Muscle layer of colon (tissue), 2 donors: ENCODE results near the gene STX19.

ENCODE experiments used
- H3K27ac ChIP-seq: one replicate; pipeline ENCODE4 v1.7.0; 2013; ENCODE audit warnings: low read depth, mild to moderate bottlenecking, low read length, moderate library complexity
- H3K27me3 ChIP-seq, 2 donors: one replicate each; pipeline ENCODE4 v1.7.0; 2013; ENCODE audit warnings: low read length in 2 of 2, mild to moderate bottlenecking in 2 of 2; ENCODE audit not compliant: insufficient read depth in 2 of 2, control insufficient read depth in 1 of 2
- H3K36me3 ChIP-seq: one replicate; pipeline ENCODE4 v1.7.0; 2013; ENCODE audit warnings: mild to moderate bottlenecking, low read length; ENCODE audit not compliant: insufficient read depth
- H3K4me1 ChIP-seq: one replicate; pipeline ENCODE4 v1.7.0; 2013; ENCODE audit warnings: mild to moderate bottlenecking, low read length; ENCODE audit not compliant: insufficient read depth
- H3K4me3 ChIP-seq, 2 donors: one replicate each; pipeline ENCODE4 v1.7.0; 2013; ENCODE audit warnings: low read length in 2 of 2, low read depth in 1 of 2, mild to moderate bottlenecking in 1 of 2, moderate library complexity in 1 of 2
- H3K9ac ChIP-seq: one replicate; pipeline ENCODE4 v1.7.0; 2013; ENCODE audit warnings: low read length
- H3K9me3 ChIP-seq: one replicate; pipeline ENCODE4 v1.7.0; 2013; ENCODE audit warnings: mild to moderate bottlenecking, low read length
- donor health status: abdominal sarcoma.
- donor health status: Adenocarcinoma of cecum.

Gene STX19, protein sequence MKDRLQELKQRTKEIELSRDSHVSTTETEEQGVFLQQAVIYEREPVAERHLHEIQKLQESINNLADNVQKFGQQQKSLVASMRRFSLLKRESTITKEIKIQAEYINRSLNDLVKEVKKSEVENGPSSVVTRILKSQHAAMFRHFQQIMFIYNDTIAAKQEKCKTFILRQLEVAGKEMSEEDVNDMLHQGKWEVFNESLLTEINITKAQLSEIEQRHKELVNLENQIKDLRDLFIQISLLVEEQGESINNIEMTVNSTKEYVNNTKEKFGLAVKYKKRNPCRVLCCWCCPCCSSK

GRCh38 chr3:94028093-94028837, at the start of gene STX19:
STX19 (minus strand) TSS chr3:94028597; CDS start chr3:94015269, 13,328 bp downstream.
- H3K9ac ChIP-seq, result no peak within 1 kb of the TSS
- no peaks in the 10 kb centered on the region for H3K9me3 ChIP-seq
- H3K4me1 ChIP-seq, result no peaks in the 10 kb centered on the region
- no peak within 1 kb of the TSS for H3K4me3 ChIP-seq
- no peaks in the 10 kb centered on the region for H3K27me3 ChIP-seq
- H3K27ac ChIP-seq, result no peak within 1 kb of the TSS
- H3K36me3 ChIP-seq, result no peaks in the 10 kb centered on the region

- Histone ChIP-seq H3K27ac (no peak overlapping the region), H3K9ac (no peak overlapping the region), H3K9me3 (no peaks in the 10 kb centered on the region), H3K36me3 (peaks cover 13% of the 10 kb centered on the region), H3K27me3 (no peaks in the 10 kb centered on the region), H3K4me3 (no peak overlapping the region), H3K4me1 (no peaks in the 10 kb centered on the region)
Measured at GRCh38 chr3:94076055-94076454, 47.7 kb upstream of the STX19 start.

GRCh38 chr3:94071713-94072284, 43.4 kb upstream of the STX19 start:
- H3K27me3 ChIP-seq, result no peaks in the 10 kb centered on the region
- no peak overlapping the region for H3K27ac ChIP-seq
- H3K4me1 ChIP-seq, result peaks cover 5% of the 10 kb centered on the region
- no peak overlapping the region for H3K9ac ChIP-seq
- H3K4me3 ChIP-seq, result no peak overlapping the region
- peaks cover 16% of the 10 kb centered on the region for H3K36me3 ChIP-seq
- no peaks in the 10 kb centered on the region for H3K9me3 ChIP-seq

DNA sequence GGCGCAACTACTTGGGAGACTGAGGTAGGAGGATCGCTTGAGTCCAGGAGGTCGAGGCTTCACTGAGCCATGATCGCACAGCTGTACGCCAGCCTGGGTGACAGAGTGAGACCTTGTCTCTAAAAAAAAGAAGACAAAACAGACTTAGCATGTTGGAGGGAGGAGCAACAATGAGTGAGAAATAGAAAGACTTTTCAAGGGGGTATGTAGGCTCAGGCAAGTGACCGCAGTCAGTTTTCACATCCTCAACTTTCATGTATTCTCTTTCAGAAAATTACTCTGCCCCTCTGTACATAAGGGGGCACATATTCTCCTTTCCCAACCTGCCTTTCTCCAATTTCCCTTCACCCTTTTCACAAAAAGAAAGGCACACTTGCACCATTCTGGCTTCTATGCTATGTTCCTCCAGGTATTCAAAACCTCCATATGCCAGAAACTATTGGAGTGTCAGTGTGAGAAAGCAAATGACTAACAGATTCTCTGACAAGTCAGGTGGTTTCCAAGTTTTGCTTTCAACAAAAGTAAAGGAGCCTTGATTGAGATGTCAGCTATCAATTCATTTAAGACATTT, 42.0 kb upstream of the STX19 start:
- no peaks in the 10 kb centered on the region for H3K27me3 ChIP-seq
- H3K4me3 ChIP-seq, result no peak overlapping the region
- peaks cover 12% of the 10 kb centered on the region for H3K36me3 ChIP-seq
- no peak overlapping the region for H3K27ac ChIP-seq
- no peaks in the 10 kb centered on the region for H3K9me3 ChIP-seq
- H3K9ac ChIP-seq, result no peak overlapping the region
- peaks cover 5% of the 10 kb centered on the region for H3K4me1 ChIP-seq

DNA sequence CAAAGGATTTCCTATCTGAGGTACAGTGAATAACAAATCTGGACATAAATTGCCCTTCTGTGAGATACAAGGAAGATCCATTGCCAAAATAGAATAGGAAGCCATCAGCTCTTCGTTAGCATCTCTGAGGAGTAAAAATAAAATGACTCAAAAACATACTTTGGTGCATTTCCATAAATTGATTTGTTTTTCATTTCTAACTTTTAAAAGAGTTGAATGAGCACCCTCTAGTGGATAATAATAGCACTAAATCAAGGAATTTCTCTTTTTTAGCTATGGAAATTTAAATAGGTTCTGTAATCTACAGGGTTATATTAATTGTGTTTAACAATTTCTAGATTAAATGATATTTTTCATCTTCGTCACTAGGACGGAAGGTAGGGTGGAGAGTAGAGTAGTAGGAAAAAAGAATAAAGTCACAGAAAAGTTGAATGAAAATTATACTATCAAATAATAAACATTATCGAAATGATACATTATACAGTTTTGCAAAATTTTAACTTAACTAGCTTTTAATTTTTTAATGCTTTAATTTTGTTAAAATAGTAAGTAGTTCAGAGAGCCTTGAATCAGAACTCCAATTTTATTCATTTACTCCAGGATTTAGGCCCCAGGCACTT, 40.9 kb upstream of the STX19 start:
- H3K9me3 ChIP-seq, result no peaks in the 10 kb centered on the region
- H3K4me1 ChIP-seq, result peaks cover 7% of the 10 kb centered on the region
- H3K9ac ChIP-seq, result no peak overlapping the region
- H3K36me3 ChIP-seq, result peaks cover 12% of the 10 kb centered on the region
- no peak overlapping the region for H3K4me3 ChIP-seq
- no peaks in the 10 kb centered on the region for H3K27me3 ChIP-seq
- H3K27ac ChIP-seq, result no peak overlapping the region

- Histone ChIP-seq H3K9me3 (no peaks in the 10 kb centered on the region), H3K27me3 (no peaks in the 10 kb centered on the region), H3K27ac (no peak overlapping the region), H3K9ac (no peak overlapping the region), H3K4me1 (peaks cover 14% of the 10 kb centered on the region), H3K4me3 (no peak overlapping the region), H3K36me3 (peaks cover 6% of the 10 kb centered on the region)
Measured at GRCh38 chr3:94066506-94067500, 38.4 kb upstream of the STX19 start.

DNA sequence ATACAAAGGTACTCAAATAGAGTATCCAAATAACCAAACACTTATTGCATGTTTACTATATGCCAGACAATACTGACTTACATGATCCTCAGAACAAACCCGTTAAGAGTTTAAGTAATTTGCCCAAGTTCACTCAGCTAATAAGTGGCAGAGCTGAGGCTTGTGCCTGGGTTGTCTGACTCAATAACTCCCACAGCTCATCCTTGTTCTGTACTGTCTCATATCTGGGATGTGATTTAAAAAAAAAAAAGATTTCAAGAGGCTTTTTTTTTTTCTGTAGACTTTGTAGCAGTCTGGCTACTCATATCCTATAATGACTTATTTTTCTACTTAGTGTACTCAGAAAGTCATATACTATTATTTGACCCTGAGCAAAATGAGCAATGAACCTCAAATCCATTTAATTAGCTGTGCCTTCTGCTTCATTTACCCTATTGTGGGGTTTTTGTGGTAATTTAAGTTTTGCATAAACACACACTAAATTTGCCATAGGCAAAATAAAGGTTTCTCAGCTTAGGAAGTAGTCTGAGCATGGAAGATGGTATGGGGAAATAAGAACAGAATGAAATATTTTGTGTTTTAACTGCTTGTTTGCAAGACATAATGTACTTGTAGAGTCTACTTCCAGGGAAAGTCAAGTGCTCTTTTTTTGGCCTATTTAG, 37.6 kb upstream of the STX19 start:
- H3K36me3 ChIP-seq, result peaks cover 4% of the 10 kb centered on the region
- H3K27me3 ChIP-seq, result no peaks in the 10 kb centered on the region
- no peak overlapping the region for H3K4me3 ChIP-seq
- H3K9me3 ChIP-seq, result no peaks in the 10 kb centered on the region
- H3K9ac ChIP-seq, result no peak overlapping the region
- no peak overlapping the region for H3K27ac ChIP-seq
- H3K4me1 ChIP-seq, result peaks cover 14% of the 10 kb centered on the region

DNA sequence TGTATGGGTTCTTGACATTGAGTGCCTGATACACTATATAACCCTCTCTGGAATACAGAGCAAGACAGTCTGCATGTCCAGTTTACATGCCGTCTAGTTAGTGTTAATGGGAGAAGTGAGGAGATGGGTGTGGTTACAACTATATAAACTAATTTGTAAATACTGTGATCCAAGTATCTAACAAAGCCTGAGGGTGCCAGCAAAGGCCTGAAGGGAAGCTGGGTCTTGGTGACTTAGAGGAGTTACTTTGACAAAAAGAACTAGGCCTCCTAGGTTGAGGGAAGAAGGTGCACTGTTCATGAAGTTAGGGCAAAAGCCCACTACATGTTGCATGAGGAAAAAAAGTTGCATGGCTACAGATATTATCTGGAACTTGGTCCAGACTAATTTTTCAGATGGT, 36.7 kb upstream of the STX19 start:
- Histone ChIP-seq H3K27me3 (no peaks in the 10 kb centered on the region), H3K27ac (no peak overlapping the region), H3K4me3 (no peak overlapping the region), H3K4me1 (peaks cover 14% of the 10 kb centered on the region), H3K9ac (no peak overlapping the region), H3K36me3 (peaks cover 9% of the 10 kb centered on the region), H3K9me3 (no peaks in the 10 kb centered on the region)

GRCh38 chr3:94064243-94064860, 36.0 kb upstream of the STX19 start:
- no peak overlapping the region for H3K9ac ChIP-seq
- no peaks in the 10 kb centered on the region for H3K9me3 ChIP-seq
- no peak overlapping the region for H3K27ac ChIP-seq
- H3K4me3 ChIP-seq, result peak overlapping the region in 1 of 2 donors; percentile 93
- H3K27me3 ChIP-seq, result no peaks in the 10 kb centered on the region
- H3K4me1 ChIP-seq, result peaks cover 14% of the 10 kb centered on the region
- peaks cover 13% of the 10 kb centered on the region for H3K36me3 ChIP-seq
